ENCODE results near the gene UBE3D. TPM values are rescaled to one million over a fixed set of nuclear protein-coding genes. Genes with fewer than 3 reads are reported as not detected.

UBE3D gene
- total RNA-seq, 3 donors from 2014 or later (not counting 1 experiment from before 2014, with no cell fraction given) = 6.6 to 7.9 (median 7.2) TPM

GRCh38 chr6:82980086-82980485, 85.6 kb downstream of the UBE3D start:
- Histone ChIP-seq H3K4me1 (ENCODE audit: control insufficient read depth, insufficient read depth, low read length) (no peaks in the 10 kb centered on the region), H3K27me3 (ENCODE audit: control insufficient read depth, insufficient read depth, low read length) (no peaks in the 10 kb centered on the region), H3K4me3 (ENCODE audit: low read length) (no peak overlapping the region), H3K36me3 (ENCODE audit: control insufficient read depth, insufficient read depth, low read length) (no peaks in the 10 kb centered on the region), H3K9me3 (ENCODE audit: control insufficient read depth, insufficient read depth, low read length) (no peaks in the 10 kb centered on the region), H3K27ac (ENCODE audit: low read length) (no peak overlapping the region)
- Mint-ChIP-seq H3K4me3 (no peak overlapping the region), H3K36me3 (no peaks in the 10 kb centered on the region), H3K27ac (no peak overlapping the region), H3K9me3 (no peaks in the 10 kb centered on the region), H3K27me3 (ENCODE audit: low read depth in 2 of 2) (no peaks in the 10 kb centered on the region), H3K4me1 (no peaks in the 10 kb centered on the region)
- DNase-seq (no peak), ATAC-seq (no peak)
- WGBS (ENCODE audit: insufficient coverage) = 88% methylated on average over 1 of the region's 1 CpG
- no peak for TF ChIP-seq CTCF (IDR thresholded peaks at IDR 0.05)
- intact Hi-C loops (cut with micrococcal nuclease) = no loop called here

GRCh38 chr6:82979657-82980056, 86.0 kb downstream of the UBE3D start:
- ATAC-seq = no peak
- intact Hi-C loops (cut with micrococcal nuclease) = no loop called here
- WGBS (ENCODE audit: insufficient coverage) = no CpG with 5 or more reads among the region's 1 CpG

GRCh38 chr6:82978362-82978945, 87.2 kb downstream of the UBE3D start:
- Mint-ChIP-seq H3K36me3 (no peaks in the 10 kb centered on the region), H3K9me3 (no peaks in the 10 kb centered on the region), H3K27ac (no peak overlapping the region), H3K4me3 (no peak overlapping the region), H3K27me3 (ENCODE audit: low read depth in 2 of 2) (no peaks in the 10 kb centered on the region), H3K4me1 (no peaks in the 10 kb centered on the region)
- Histone ChIP-seq H3K27me3 (ENCODE audit: control insufficient read depth, insufficient read depth, low read length) (no peaks in the 10 kb centered on the region), H3K27ac (ENCODE audit: low read length) (no peak overlapping the region), H3K36me3 (ENCODE audit: control insufficient read depth, insufficient read depth, low read length) (no peaks in the 10 kb centered on the region), H3K4me1 (ENCODE audit: control insufficient read depth, insufficient read depth, low read length) (no peaks in the 10 kb centered on the region), H3K4me3 (ENCODE audit: low read length) (no peak overlapping the region), H3K9me3 (ENCODE audit: control insufficient read depth, insufficient read depth, low read length) (no peaks in the 10 kb centered on the region)
- intact Hi-C loops (cut with micrococcal nuclease) = no loop called here
- WGBS (ENCODE audit: insufficient coverage) = 95% methylated on average over 2 of the region's 3 CpGs
- DNase-seq (no peak), ATAC-seq (no peak)
- TF ChIP-seq CTCF (IDR thresholded peaks at IDR 0.05) = no peak

More at GRCh38 chr6:82979657-82980056, 86.0 kb downstream of the UBE3D start:
- H3K9me3 ChIP-seq (ENCODE audit: control insufficient read depth, insufficient read depth, low read length) = no peaks in the 10 kb centered on the region
- TF ChIP-seq CTCF (IDR thresholded peaks at IDR 0.05) = no peak
- H3K27me3 Mint-ChIP-seq (ENCODE audit: low read depth in 2 of 2) = no peaks in the 10 kb centered on the region
- no peaks in the 10 kb centered on the region for H3K4me1 Mint-ChIP-seq
- H3K9me3 Mint-ChIP-seq = no peaks in the 10 kb centered on the region
- H3K27ac ChIP-seq (ENCODE audit: low read length) = no peak overlapping the region
- no peaks in the 10 kb centered on the region for H3K36me3 Mint-ChIP-seq
- no peaks in the 10 kb centered on the region for H3K36me3 ChIP-seq (ENCODE audit: control insufficient read depth, insufficient read depth, low read length)
- no peak overlapping the region for H3K4me3 Mint-ChIP-seq
- no peak overlapping the region for H3K4me3 ChIP-seq (ENCODE audit: low read length)
- no peaks in the 10 kb centered on the region for H3K4me1 ChIP-seq (ENCODE audit: control insufficient read depth, insufficient read depth, low read length)
- DNase-seq = no peak
- H3K27me3 ChIP-seq (ENCODE audit: control insufficient read depth, insufficient read depth, low read length) = no peaks in the 10 kb centered on the region
- no peak overlapping the region for H3K27ac Mint-ChIP-seq

- no peak for TF ChIP-seq CTCF (IDR thresholded peaks at IDR 0.05)
- H3K9me3 Mint-ChIP-seq = no peaks in the 10 kb centered on the region
- H3K36me3 Mint-ChIP-seq = no peaks in the 10 kb centered on the region
- intact Hi-C loops (cut with micrococcal nuclease) = no loop called here
- WGBS (ENCODE audit: insufficient coverage) = 93% methylated on average over 1 of the region's 1 CpG
- no peaks in the 10 kb centered on the region for H3K4me1 Mint-ChIP-seq
- Histone ChIP-seq H3K9me3 (ENCODE audit: control insufficient read depth, insufficient read depth, low read length) (no peaks in the 10 kb centered on the region), H3K27me3 (ENCODE audit: control insufficient read depth, insufficient read depth, low read length) (no peaks in the 10 kb centered on the region), H3K4me1 (ENCODE audit: control insufficient read depth, insufficient read depth, low read length) (no peaks in the 10 kb centered on the region), H3K27ac (ENCODE audit: low read length) (no peak overlapping the region), H3K4me3 (ENCODE audit: low read length) (no peak overlapping the region), H3K36me3 (ENCODE audit: control insufficient read depth, insufficient read depth, low read length) (no peaks in the 10 kb centered on the region)
- no peak for DNase-seq
- no peaks in the 10 kb centered on the region for H3K27me3 Mint-ChIP-seq (ENCODE audit: low read depth in 2 of 2)
- no peak overlapping the region for H3K27ac Mint-ChIP-seq
- ATAC-seq = no peak
- H3K4me3 Mint-ChIP-seq = no peak overlapping the region
Observed at GRCh38 chr6:82976179-82976578, 89.5 kb downstream of the UBE3D start.
